PC-3 (cell line): ENCODE data around the gene SMIM14. TPM values are rescaled to one million over a fixed set of nuclear protein-coding genes. Genes with fewer than 3 reads are reported as not detected.

ENCODE experiments used
- ATAC-seq: fragments of 200-7000 bp; cut with Tn5 transposase; 2 replicates; pipeline ENCODE4 v1.9.1; 2020; ENCODE audit warnings: mild to moderate bottlenecking, moderate library complexity
- BruUV-seq: library from RNA; stranded (reverse); fragments of 400-500 nt; replicated peaks from 2 replicates; lab custom pipeline; 2021; lab: Mats Ljungman, UMichigan
- CTCF ChIA-PET: fragments of 300-600 bp; sonication (Branson Sonifier 250); formaldehyde crosslinking; loops from one replicate; lab custom pipeline; 2022; ENCODE audit warnings: antibody characterized with exemption; lab: Charles Lee
- POLR2A ChIA-PET: fragments of 300-600 bp; sonication (Branson Sonifier 250); formaldehyde crosslinking; loops from one replicate; lab custom pipeline; 2022; ENCODE audit warnings: antibody characterized with exemption; ENCODE audit not compliant: unreplicated experiment; lab: Charles Lee
- DNase-seq: peaks from one replicate; pipeline ENCODE4 v3.0.0-alpha.2; 2015
- H2AFZ ChIP-seq: fragments of 300-600 bp; sonication (generic); 2 replicates; pipeline ENCODE4 v1.6.0; 2016; ENCODE audit warnings: antibody characterized with exemption, low read length
- H3F3A ChIP-seq: fragments of 300-600 bp; sonication (generic); one replicate; pipeline ENCODE4 v1.6.0; 2017; ENCODE audit warnings: antibody characterized with exemption, low read length, control low read depth, mild to moderate bottlenecking; ENCODE audit not compliant: unreplicated experiment
- H3K27ac ChIP-seq: fragments of 300-600 bp; sonication (generic); 2 replicates; pipeline ENCODE4 v1.5.1; 2016; ENCODE audit warnings: mild to moderate bottlenecking, low read length
- H3K27me3 ChIP-seq: fragments of 300-600 bp; sonication (generic); 2 replicates; pipeline ENCODE4 v1.6.1; 2016; ENCODE audit warnings: low read length, mixed read lengths
- H3K36me3 ChIP-seq: fragments of 300-600 bp; sonication (generic); 2 replicates; pipeline ENCODE4 v1.6.1; 2016; ENCODE audit warnings: low read depth, mixed run types, low read length, mixed read lengths
- H3K4me1 ChIP-seq: fragments of 300-600 bp; sonication (generic); 2 replicates; pipeline ENCODE4 v1.5.1; 2016; ENCODE audit warnings: low read length; ENCODE audit not compliant: insufficient read depth
- H3K4me2 ChIP-seq: fragments of 300-600 bp; sonication (generic); 2 replicates; pipeline ENCODE4 v1.6.0; 2016; ENCODE audit warnings: low read length
- H3K4me3 ChIP-seq: fragments of 300-600 bp; sonication (generic); 2 replicates; pipeline ENCODE4 v1.5.1; 2016; ENCODE audit warnings: mild to moderate bottlenecking, low read length, mixed read lengths
- H3K79me2 ChIP-seq: fragments of 300-600 bp; sonication (generic); 2 replicates; pipeline ENCODE4 v1.6.1; 2017; ENCODE audit warnings: low read length, mixed read lengths
- H3K9ac ChIP-seq: fragments of 300-600 bp; sonication (generic); 2 replicates; pipeline ENCODE4 v1.6.0; 2016; ENCODE audit warnings: mild to moderate bottlenecking, low read length
- H3K9me2 ChIP-seq: fragments of 300-600 bp; sonication (generic); replicated peaks from 2 replicates; pipeline ENCODE4 v1.6.1; 2016; ENCODE audit warnings: mixed run types, low read length, mixed read lengths
- H3K9me3 ChIP-seq: fragments of 300-600 bp; sonication (generic); 2 replicates; pipeline ENCODE4 v1.6.1; 2016; ENCODE audit warnings: low read length, mixed read lengths
- H4K20me1 ChIP-seq: fragments of 300-600 bp; sonication (generic); 2 replicates; pipeline ENCODE4 v1.6.1; 2016; ENCODE audit warnings: low read length, mixed read lengths
- EZH2 ChIP-seq: fragments of 300-600 bp; sonication (generic); IDR thresholded peaks from one replicate; pipeline ENCODE4 v1.6.1; 2017; ENCODE audit warnings: antibody characterized with exemption, mild to moderate bottlenecking, low read length; ENCODE audit not compliant: unreplicated experiment
- EZH2phosphoT487 ChIP-seq: fragments of 300-600 bp; sonication (generic); IDR thresholded peaks from 2 replicates; pipeline ENCODE4 v1.6.1; 2018; ENCODE audit warnings: mild to moderate bottlenecking, antibody characterized with exemption, low read length, borderline replicate concordance
- intact Hi-C: fragments of 100-400 bp; cut with micrococcal nuclease; formaldehyde crosslinking; loops from 2 replicates; pipeline ENCODE4 v1.9.0; 2023
- total RNA-seq: library from RNA; depleted of rRNA; stranded (reverse); fragments of >200 nt; gene quantifications from 2 replicates; pipeline ENCODE4 v1.2.3, GENCODE V29; 2014
- TF ChIP-seq, protein P1 (sequence below): fragments of 300-600 bp; sonication (generic); conservative IDR thresholded peaks from 2 replicates; pipeline ENCODE4 v1.5.1; 2017; ENCODE audit warnings: antibody characterized with exemption, low read depth, mild to moderate bottlenecking, low read length

Gene SMIM14
- total RNA-seq, 1 experiment from 2014 or later, result 4.8 TPM

DNA sequence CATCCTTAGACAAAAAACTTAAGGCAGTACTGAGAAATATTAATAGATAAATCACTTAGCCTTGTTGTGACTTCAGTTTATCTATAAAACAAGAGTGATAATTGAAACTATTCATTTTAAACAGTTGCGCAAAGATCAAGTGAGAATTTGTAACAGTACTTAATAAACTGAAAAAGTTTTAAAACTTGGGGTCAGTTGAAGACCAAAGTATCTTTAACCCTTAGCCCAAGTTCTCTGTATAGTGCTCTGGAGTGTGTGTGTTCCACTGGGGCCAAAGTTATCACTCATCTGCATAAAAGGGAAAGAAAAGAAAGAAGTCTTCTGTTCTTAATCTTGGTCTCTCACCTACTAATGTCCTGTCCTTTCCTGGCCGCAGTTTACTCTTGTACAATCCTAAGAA lies 11.3 kb downstream of the SMIM14 start:
- Histone ChIP-seq H3K36me3 (no peaks in the 10 kb centered on the region), H3K4me2 (no peak overlapping the region), H4K20me1 (no peaks in the 10 kb centered on the region), H2AFZ (no peak overlapping the region), H3K27ac (no peak overlapping the region), H3K79me2 (no peaks in the 10 kb centered on the region), H3K9me3 (no peaks in the 10 kb centered on the region), H3K9ac (no peak overlapping the region), H3K4me3 (no peak overlapping the region), H3F3A (no peaks in the 10 kb centered on the region), H3K27me3 (no peaks in the 10 kb centered on the region), H3K9me2 (no peaks in the 10 kb centered on the region), H3K4me1 (peaks cover 6% of the 10 kb centered on the region)
- POLR2A ChIA-PET, result no interaction called here
- BruUV-seq, result no TSS peak
- CTCF ChIA-PET, result no interaction called here
- intact Hi-C loops, result no loop called here
- ATAC-seq (no peak), DNase-seq (no peak)
- TF ChIP-seq, protein P1, sequence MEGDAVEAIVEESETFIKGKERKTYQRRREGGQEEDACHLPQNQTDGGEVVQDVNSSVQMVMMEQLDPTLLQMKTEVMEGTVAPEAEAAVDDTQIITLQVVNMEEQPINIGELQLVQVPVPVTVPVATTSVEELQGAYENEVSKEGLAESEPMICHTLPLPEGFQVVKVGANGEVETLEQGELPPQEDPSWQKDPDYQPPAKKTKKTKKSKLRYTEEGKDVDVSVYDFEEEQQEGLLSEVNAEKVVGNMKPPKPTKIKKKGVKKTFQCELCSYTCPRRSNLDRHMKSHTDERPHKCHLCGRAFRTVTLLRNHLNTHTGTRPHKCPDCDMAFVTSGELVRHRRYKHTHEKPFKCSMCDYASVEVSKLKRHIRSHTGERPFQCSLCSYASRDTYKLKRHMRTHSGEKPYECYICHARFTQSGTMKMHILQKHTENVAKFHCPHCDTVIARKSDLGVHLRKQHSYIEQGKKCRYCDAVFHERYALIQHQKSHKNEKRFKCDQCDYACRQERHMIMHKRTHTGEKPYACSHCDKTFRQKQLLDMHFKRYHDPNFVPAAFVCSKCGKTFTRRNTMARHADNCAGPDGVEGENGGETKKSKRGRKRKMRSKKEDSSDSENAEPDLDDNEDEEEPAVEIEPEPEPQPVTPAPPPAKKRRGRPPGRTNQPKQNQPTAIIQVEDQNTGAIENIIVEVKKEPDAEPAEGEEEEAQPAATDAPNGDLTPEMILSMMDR, result no peak
- no peak for TF ChIP-seq EZH2phosphoT487
- TF ChIP-seq EZH2, result no peak

DNA sequence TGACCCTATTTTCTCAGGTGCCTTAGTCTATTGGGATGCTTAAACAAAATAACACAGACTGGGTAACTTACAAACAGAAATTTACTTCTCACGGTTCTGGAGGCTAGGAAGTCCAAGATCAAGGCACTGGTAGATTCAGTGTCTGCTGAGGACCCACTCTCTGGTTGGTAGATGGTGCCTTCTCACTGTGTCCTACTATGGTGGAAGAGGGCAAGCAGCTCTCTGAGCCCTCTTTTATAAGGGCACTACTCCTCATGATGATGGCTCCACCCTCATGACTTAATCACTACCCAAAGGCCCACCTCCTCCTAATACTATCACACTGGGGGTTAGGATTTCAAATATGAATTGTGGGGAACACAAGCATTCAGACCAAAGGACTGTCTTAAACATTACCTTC lies 11.8 kb downstream of the SMIM14 start:
- Histone ChIP-seq H2AFZ (no peak overlapping the region), H3K27me3 (no peaks in the 10 kb centered on the region), H3K4me1 (peaks cover 9% of the 10 kb centered on the region), H3K27ac (no peak overlapping the region), H3K9ac (no peak overlapping the region), H3K9me2 (no peaks in the 10 kb centered on the region), H3K4me3 (no peak overlapping the region), H3F3A (no peaks in the 10 kb centered on the region), H4K20me1 (no peaks in the 10 kb centered on the region), H3K79me2 (no peaks in the 10 kb centered on the region), H3K4me2 (no peak overlapping the region), H3K9me3 (no peaks in the 10 kb centered on the region), H3K36me3 (no peaks in the 10 kb centered on the region)
- no peak for DNase-seq
- no peak for TF ChIP-seq EZH2
- TF ChIP-seq EZH2phosphoT487, result no peak
- TF ChIP-seq, protein P1, result no peak
- no peak for ATAC-seq
- BruUV-seq, result no TSS peak
- CTCF ChIA-PET, result no interaction called here
- intact Hi-C loops, result no loop called here
- POLR2A ChIA-PET, result no interaction called here

GRCh38 chr4:39626261-39626660 lies 12.4 kb downstream of the SMIM14 start:
- no peak for TF ChIP-seq EZH2
- TF ChIP-seq, protein P1, result no peak
- no peak for TF ChIP-seq EZH2phosphoT487
- H3K9me3 ChIP-seq, result no peaks in the 10 kb centered on the region
- H3K9ac ChIP-seq, result no peak overlapping the region
- POLR2A ChIA-PET, result no interaction called here
- no peaks in the 10 kb centered on the region for H4K20me1 ChIP-seq
- H2AFZ ChIP-seq, result no peak overlapping the region
- no peak for DNase-seq
- H3F3A ChIP-seq, result no peaks in the 10 kb centered on the region
- intact Hi-C loops, result no loop called here
- H3K36me3 ChIP-seq, result no peaks in the 10 kb centered on the region
- no TSS peak for BruUV-seq
- ATAC-seq, result no peak
- no peaks in the 10 kb centered on the region for H3K79me2 ChIP-seq
- no peak overlapping the region for H3K4me2 ChIP-seq
- no peak overlapping the region for H3K27ac ChIP-seq
- CTCF ChIA-PET, result no interaction called here
- H3K27me3 ChIP-seq, result no peaks in the 10 kb centered on the region
- H3K4me1 ChIP-seq, result peaks cover 15% of the 10 kb centered on the region
- H3K9me2 ChIP-seq, result no peaks in the 10 kb centered on the region
- H3K4me3 ChIP-seq, result no peak overlapping the region
